ENCODE measurements around the gene TPPP2. TPM values are rescaled to one million over a fixed set of nuclear protein-coding genes. Genes with fewer than 3 reads are reported as not detected.
A peak's percentile ranks its signal among the peaks of the same experiment; 100 is the strongest.

The TPPP2 gene
- total and polyA plus RNA-seq, 10 of the 15 experiments (the other 5 are each of a cell fraction or from before 2014, with no cell fraction given), result not detected

DNA sequence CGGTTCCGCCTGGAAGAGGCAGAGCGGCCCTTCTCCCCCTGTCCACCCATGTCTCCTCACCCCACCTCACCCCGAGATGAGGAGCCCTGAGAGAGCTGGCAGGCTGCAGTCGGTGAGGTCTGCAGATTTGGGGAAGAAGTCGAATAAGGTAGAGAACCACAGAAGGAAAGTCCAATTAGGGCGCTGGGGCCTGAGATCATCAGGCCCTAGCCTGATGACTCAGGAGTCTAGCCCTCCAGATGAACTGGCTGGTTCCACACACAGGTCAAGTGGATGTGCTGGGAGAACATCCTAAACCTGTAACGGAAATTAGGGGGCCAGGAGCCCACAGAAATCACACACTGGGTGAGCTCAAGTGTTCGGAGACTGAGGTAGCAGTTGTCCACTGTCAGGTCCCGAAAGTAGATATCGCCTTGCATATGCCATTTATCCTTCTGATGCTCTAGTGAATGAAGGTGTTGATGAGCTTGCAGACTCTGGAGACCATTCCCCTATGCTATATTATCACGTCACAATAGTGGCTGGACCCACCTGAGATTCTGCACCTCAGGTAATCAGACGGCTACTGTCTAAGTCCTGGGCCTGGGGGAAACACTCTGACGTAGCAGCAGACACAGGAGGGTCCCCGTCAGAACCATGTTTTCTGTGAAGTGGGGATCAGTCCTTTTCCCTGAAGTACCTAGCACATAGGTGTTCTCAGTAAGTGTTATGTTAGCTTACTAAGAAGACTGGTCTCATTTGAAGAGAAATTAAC, 41.1 kb upstream of the TPPP2 start:
- peak overlapping the region; percentile 80 for H3K4me2 ChIP-seq (ENCODE audit: control insufficient read depth, insufficient read depth)
- DNase-seq (ENCODE audit: low read depth, low spot score), result no peak
- no peak for TF ChIP-seq ZBTB40 (IDR thresholded peaks at IDR 0.05; ENCODE audit: borderline replicate concordance)
- no peak for TF ChIP-seq ZZZ3 (IDR thresholded peaks at IDR 0.05; ENCODE audit: control insufficient read depth, insufficient read length, low read depth)
- H3K27me3 ChIP-seq (replicated peaks in 1 of 2; ENCODE audit: control insufficient read depth in 2 of 2, insufficient read depth in 2 of 2, low read length in 1 of 2), result no peaks in the 10 kb centered on the region
- FAIRE-seq, result no peak
- H4K20me1 ChIP-seq (ENCODE audit: control insufficient read depth, insufficient read depth), result no peaks in the 10 kb centered on the region
- intact Hi-C loops (cut with micrococcal nuclease; ENCODE audit: unreplicated experiment), result no loop called here
- H3K4me1 ChIP-seq (ENCODE audit: control insufficient read depth, insufficient read depth, low read length), result peaks cover 5% of the 10 kb centered on the region
- 0 out of 4 replicates have a peak, but pooled peaks cover 0 to 3% of the 10 kb centered on the region in 2 experiments for H3K36me3 ChIP-seq (ENCODE audit: control insufficient read depth in 2 of 2, insufficient read depth in 2 of 2, low read length in 1 of 2)
- BruUV-seq (replicated peaks), result TSS peak; percentile 97
- H2AFZ ChIP-seq (ENCODE audit: control insufficient read depth, low read depth, low read length), result peak overlapping the region; percentile 84
- H3K9me3 ChIP-seq (replicated peaks; ENCODE audit: control insufficient read depth, insufficient read depth, low read length), result no peaks in the 10 kb centered on the region
- H3K4me3 ChIP-seq, result 0 out of 2 replicates have a peak overlapping the region, but pooled peaks have one; percentile 51
- WGBS (ENCODE audit: insufficient coverage, insufficient replicate concordance, low lambda C conversion rate, missing lambda C conversion rate), result 89% methylated on average over 15 of the region's 15 CpGs
- no peak for ATAC-seq
- ChIA-PET RAD21 (ENCODE audit: unreplicated experiment) (no interaction called here), POLR2A (interaction anchor here (1.0 kb wide), 1 partner anchor 310 kb away, joined by 4 read pairs; no protein-coding TSS in a partner anchor), CTCF (interaction anchor here (1.1 kb wide), 1 partner anchor 16 kb away, joined by 5 read pairs; no protein-coding TSS in a partner anchor), SMC1A (ENCODE audit: uncharacterized antibody, unreplicated experiment) (no interaction called here)
- peaks cover 16% of the 10 kb centered on the region for H3K79me2 ChIP-seq (ENCODE audit: control insufficient read depth, insufficient read depth, low read length)
- peak overlapping the region; percentile 25 for H3K9ac ChIP-seq (ENCODE audit: control insufficient read depth, insufficient read depth, low read length)
- H3K27ac ChIP-seq (ENCODE audit: control insufficient read depth, insufficient read depth), result peak overlapping the region; percentile 43; the same call in 1 of the 2 replicates
- in situ Hi-C loops (cut with MboI), result no loop called here

Data from GM12878 (cell line).